Measurements from ENCODE around the gene NEURL1.

DNA sequence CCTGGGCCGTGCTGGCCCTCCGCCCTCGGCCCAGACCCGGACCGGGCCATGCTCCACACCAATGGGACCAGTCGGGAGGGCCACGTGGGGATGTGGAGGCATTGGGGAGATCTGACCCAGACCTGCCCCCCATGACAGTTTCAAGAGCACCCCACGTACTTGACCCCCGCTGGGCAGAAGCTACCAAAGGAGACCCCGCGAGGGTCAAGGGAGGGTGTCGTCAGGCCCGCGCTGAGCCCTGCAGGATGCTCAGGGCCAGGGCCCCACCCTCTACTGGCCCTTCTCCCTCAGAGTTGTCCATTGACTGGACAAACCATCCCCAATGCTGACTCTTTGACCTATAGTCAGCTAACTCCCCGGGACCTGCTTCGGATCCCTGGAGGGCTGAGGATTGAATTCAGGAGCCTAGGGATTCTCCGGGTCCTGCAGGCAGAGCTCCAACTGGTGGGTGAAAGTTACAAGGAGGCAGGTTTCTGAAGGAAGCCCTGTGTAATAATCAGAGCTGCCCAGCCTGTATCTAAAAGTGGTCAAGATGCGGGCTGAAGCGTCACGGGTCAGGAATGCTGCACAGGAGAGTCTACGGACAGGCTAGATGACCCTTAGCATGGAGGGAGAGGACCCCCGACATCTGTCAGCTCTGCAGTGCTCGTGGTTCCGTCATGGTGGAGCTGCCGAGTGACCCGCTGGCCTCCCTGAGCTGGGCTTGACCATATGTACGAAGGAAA lies 40.8 kb upstream of the NEURL1 start:
- TF ChIP-seq POLR2AphosphoS5 (IDR thresholded peaks at IDR 0.05; ENCODE audit: low read depth, low read length): no peak
- TF ChIP-seq TAF1 (IDR thresholded peaks at IDR 0.05; ENCODE audit: low read depth, low read length): no peak
- TF ChIP-seq POLR2A (IDR thresholded peaks at IDR 0.05; ENCODE audit: low read depth, low read length): no peak
- TF ChIP-seq SPI1 (IDR thresholded peaks at IDR 0.05; ENCODE audit: low read depth, low read length): no peak
- TF ChIP-seq PAX5 (IDR thresholded peaks at IDR 0.05; ENCODE audit: insufficient read depth, low read length, severe bottlenecking): no peak

Measured in GM12891 (cell line).